Osteoblast (primary cell): ENCODE measurements around the gene TLE4. TPM values are rescaled to one million over a fixed set of nuclear protein-coding genes. Genes with fewer than 3 reads are reported as not detected.

Experiments
- DNase-seq: peaks from one replicate; pipeline ENCODE4 v3.0.0; 2011; ENCODE audit warnings: low spot score, mixed read lengths; ENCODE audit not compliant: insufficient read length; ENCODE audit errors: missing footprints
- H2AFZ ChIP-seq: 2 replicates; pipeline ENCODE4 v1.6.0; 2011; ENCODE audit warnings: mild to moderate bottlenecking, low read length
- H3K27ac ChIP-seq: 2 replicates; pipeline ENCODE4 v1.5.1; 2011; ENCODE audit warnings: mild to moderate bottlenecking, low read depth, low read length, moderate library complexity
- H3K27me3 ChIP-seq: 2 replicates; pipeline ENCODE4 v1.6.0; 2012; ENCODE audit warnings: mild to moderate bottlenecking, control low read depth, inconsistent platforms, low read length, moderate library complexity; ENCODE audit not compliant: insufficient read depth
- H3K36me3 ChIP-seq: 2 replicates; pipeline ENCODE4 v1.5.1; 2011; ENCODE audit warnings: mild to moderate bottlenecking, low read length, control low read depth, moderate library complexity; ENCODE audit not compliant: insufficient read depth
- H3K4me1 ChIP-seq: 2 replicates; pipeline ENCODE4 v1.5.1; 2011; ENCODE audit warnings: mild to moderate bottlenecking, low read length, control low read depth, moderate library complexity; ENCODE audit not compliant: insufficient read depth
- H3K4me2 ChIP-seq: 2 replicates; pipeline ENCODE4 v1.6.0; 2011; ENCODE audit warnings: mild to moderate bottlenecking, low read length; ENCODE audit not compliant: insufficient read depth
- H3K4me3 ChIP-seq: fragments of 200-600 bp; sonication (generic); 3 replicates; pipeline ENCODE4 v1.5.1; 2012; ENCODE audit warnings: mild to moderate bottlenecking, low read length, inconsistent platforms; ENCODE audit not compliant: insufficient read depth
- H3K79me2 ChIP-seq: 2 replicates; pipeline ENCODE4 v1.6.0; 2012; ENCODE audit warnings: mild to moderate bottlenecking, low read length, control low read depth, inconsistent platforms; ENCODE audit not compliant: insufficient read depth
- H3K9me3 ChIP-seq: 2 replicates; pipeline ENCODE4 v1.5.1; 2011; ENCODE audit warnings: low read depth, low read length, control low read depth
- H4K20me1 ChIP-seq: 2 replicates; pipeline ENCODE4 v1.6.0; 2012; ENCODE audit warnings: mild to moderate bottlenecking, low read length, control low read depth; ENCODE audit not compliant: insufficient read depth
- CTCF ChIP-seq: IDR thresholded peaks from 2 replicates; pipeline ENCODE4 v1.5.1; 2011; ENCODE audit warnings: mild to moderate bottlenecking, low read depth, low read length, moderate library complexity; ENCODE audit errors: extremely low read depth
- total RNA-seq: library from RNA; depleted of rRNA; stranded (reverse); fragments of >200 nt; gene quantifications from 2 replicates; pipeline ENCODE4 v1.2.3, GENCODE V29; 2012

Gene TLE4
- total RNA-seq, 1 donor: 62.2 TPM

GRCh38 chr9:79568337-79569101, 3.2 kb upstream of the TLE4 start:
- Histone ChIP-seq H3K27me3 (no peaks in the 10 kb centered on the region), H3K36me3 (no peaks in the 10 kb centered on the region), H4K20me1 (no peaks in the 10 kb centered on the region), H3K4me2 (no peak overlapping the region), H3K27ac (no peak overlapping the region), H3K4me3 (no peak overlapping the region), H3K9me3 (no peaks in the 10 kb centered on the region), H3K4me1 (peaks cover 3% of the 10 kb centered on the region), H3K79me2 (peaks cover 10% of the 10 kb centered on the region), H2AFZ (no peak overlapping the region)
- TF ChIP-seq CTCF: no peak
- no peak for DNase-seq

GRCh38 chr9:79569814-79570447, 1.8 kb upstream of the TLE4 start:
- Histone ChIP-seq H3K4me2 (peak overlapping the region; percentile 90), H2AFZ (peak overlapping the region; percentile 98), H3K36me3 (no peaks in the 10 kb centered on the region), H3K27me3 (no peaks in the 10 kb centered on the region), H3K4me3 (peak overlapping the region; percentile 84), H3K9me3 (no peaks in the 10 kb centered on the region), H3K27ac (no peak overlapping the region), H3K79me2 (peaks cover 24% of the 10 kb centered on the region), H4K20me1 (no peaks in the 10 kb centered on the region), H3K4me1 (peaks cover 13% of the 10 kb centered on the region)
- TF ChIP-seq CTCF: no peak
- no peak for DNase-seq

- H2AFZ ChIP-seq: peak overlapping the region; percentile 98
- peaks cover 16% of the 10 kb centered on the region for H3K4me1 ChIP-seq
- H3K27me3 ChIP-seq: no peaks in the 10 kb centered on the region
- peaks cover 30% of the 10 kb centered on the region for H3K79me2 ChIP-seq
- H3K9me3 ChIP-seq: no peaks in the 10 kb centered on the region
- peak overlapping the region; percentile 90 for H3K4me2 ChIP-seq
- TF ChIP-seq CTCF: no peak
- H3K36me3 ChIP-seq: no peaks in the 10 kb centered on the region
- peak overlapping the region; percentile 84 for H3K4me3 ChIP-seq
- peak; percentile 92 for DNase-seq
- peak overlapping the region; percentile 82 for H3K27ac ChIP-seq
- no peaks in the 10 kb centered on the region for H4K20me1 ChIP-seq
Measured at GRCh38 chr9:79570448-79571308, 1.1 kb upstream of the TLE4 start.
